H7 (cell line): ENCODE data around the gene PLCXD3. TPM values are rescaled to one million over a fixed set of nuclear protein-coding genes. Genes with fewer than 3 reads are reported as not detected.

Experiments
- DNase-seq: peaks from one replicate; pipeline ENCODE4 v3.0.0; 2012
- H3K27me3 ChIP-seq: 2 replicates; pipeline ENCODE4 v1.6.0; 2011; ENCODE audit warnings: mild to moderate bottlenecking, low read length; ENCODE audit not compliant: control insufficient read depth, insufficient read depth
- H3K36me3 ChIP-seq: replicated peaks from 2 replicates; pipeline ENCODE4 v1.5.1; 2011; ENCODE audit warnings: low read length; ENCODE audit not compliant: control insufficient read depth, insufficient read depth
- H3K4me3 ChIP-seq: 2 replicates; pipeline ENCODE4 v1.5.1; 2011; ENCODE audit warnings: low read depth, mild to moderate bottlenecking, control low read depth, low read length, moderate library complexity; ENCODE audit not compliant: insufficient read depth
- total RNA-seq: library from RNA; depleted of rRNA; stranded (reverse); fragments of >200 nt; shearing (Covaris generic); gene quantifications from 2 replicates; pipeline ENCODE4 v1.2.3, GENCODE V29; 2014; rRNA removed

PLCXD3 gene, protein sequence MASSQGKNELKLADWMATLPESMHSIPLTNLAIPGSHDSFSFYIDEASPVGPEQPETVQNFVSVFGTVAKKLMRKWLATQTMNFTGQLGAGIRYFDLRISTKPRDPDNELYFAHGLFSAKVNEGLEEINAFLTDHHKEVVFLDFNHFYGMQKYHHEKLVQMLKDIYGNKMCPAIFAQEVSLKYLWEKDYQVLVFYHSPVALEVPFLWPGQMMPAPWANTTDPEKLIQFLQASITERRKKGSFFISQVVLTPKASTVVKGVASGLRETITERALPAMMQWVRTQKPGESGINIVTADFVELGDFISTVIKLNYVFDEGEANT
- total RNA-seq = 0.18 and 0.38 TPM in 2 replicates

DNA sequence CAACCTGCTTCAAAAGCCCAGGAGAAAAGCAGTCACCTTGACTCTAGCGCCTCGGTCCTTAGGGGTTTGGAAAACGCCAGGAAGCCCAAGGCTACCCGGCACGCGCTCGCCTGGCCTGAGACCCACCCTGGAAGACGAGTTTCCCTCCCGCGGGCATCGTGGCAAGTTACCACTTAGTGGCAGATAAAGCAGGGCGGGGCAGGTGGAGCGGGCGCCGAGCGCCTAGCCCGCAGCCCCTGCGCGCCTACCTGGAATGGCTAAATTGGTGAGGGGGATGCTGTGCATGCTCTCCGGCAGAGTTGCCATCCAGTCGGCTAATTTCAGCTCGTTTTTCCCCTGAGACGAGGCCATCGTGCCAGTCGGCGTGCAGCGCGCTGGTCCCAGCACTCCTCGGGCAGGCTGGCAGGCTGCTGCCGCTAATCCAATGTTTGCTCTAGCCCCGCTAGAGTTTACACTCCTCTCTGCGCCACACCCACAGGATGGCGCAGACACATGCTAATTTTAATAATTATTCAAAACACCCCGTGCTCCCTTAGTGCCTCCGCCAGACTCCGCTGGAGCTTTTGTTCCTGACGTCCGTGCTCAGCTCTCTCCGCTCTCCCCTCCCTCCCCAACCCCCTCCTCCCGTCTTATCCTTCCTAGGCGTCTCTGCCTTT is at the start of gene PLCXD3:
Gene PLCXD3 (minus strand): TSS at position 426 of the 656 bp plus-strand sequence. CDS start 75 bp downstream, at position 351.
- peaks cover 29% of the 10 kb centered on the region for H3K27me3 ChIP-seq

DNA sequence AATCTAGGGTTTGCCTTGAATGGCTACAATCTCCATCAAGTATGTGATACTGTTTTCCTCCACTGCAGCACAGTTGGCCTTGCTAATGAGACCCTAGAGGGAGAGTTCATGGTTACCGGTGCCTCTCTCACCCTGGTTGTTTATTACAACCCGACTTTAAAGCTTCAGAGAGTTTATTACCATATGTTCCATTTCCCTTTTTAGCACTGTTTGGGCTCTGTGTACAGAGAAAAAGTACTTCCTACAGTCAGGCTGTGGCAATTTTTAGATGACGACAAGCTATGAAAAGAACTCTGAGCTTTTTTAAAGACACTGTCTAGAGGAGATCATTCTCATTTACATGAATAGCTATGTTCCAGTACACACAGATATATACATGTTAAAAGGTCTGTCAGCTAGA is 48.8 kb upstream of the PLCXD3 start:
- DNase-seq = no peak
- Histone ChIP-seq H3K27me3 (no peaks in the 10 kb centered on the region), H3K4me3 (no peak overlapping the region), H3K36me3 (no peaks in the 10 kb centered on the region)

More for the DNA sequence above, at the start of gene PLCXD3:
- Histone ChIP-seq H3K36me3 (no peaks in the 10 kb centered on the region), H3K4me3 (peak within 1 kb of the TSS; percentile 54)
- DNase-seq = peak; percentile 61

DNA sequence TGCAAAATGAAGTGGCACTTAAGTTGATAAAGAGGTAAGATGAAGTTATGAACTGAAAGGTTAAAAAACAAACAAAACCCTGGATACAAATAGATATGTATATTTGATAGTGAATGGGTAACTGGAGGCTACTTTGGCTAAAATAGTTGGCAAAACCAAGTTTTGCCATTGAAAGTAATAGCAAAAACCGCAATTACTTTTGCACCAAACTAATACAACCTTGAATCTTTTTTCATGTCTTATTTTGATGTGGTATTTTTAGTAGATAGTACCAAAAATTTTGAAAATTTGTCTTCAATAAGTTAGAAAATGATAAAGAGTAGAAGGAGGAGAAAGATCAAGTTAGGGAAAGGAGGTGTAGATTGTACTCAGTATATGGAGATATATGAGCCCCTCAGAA is 47.9 kb upstream of the PLCXD3 start:
- H3K36me3 ChIP-seq = no peaks in the 10 kb centered on the region
- no peak overlapping the region for H3K4me3 ChIP-seq
- H3K27me3 ChIP-seq = no peaks in the 10 kb centered on the region
- no peak for DNase-seq

DNA sequence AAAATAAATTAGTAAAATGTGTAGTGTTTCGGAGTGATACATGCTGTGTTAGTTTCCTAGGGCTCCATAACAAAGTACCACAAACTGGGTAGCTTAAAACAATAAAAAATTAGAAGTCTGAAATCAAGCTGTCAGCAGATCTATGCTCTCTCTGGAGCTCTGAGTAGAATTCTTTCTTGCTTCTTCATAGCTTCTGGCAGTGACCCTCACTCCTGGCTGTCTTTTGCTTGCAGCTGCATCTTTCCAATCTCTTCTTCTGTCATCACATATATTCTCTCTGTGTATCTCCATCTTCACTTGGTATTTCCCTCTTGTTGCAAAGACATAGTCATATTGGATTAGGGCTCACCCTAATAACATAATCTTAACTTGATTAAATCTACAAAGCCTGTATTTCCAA is 37.6 kb upstream of the PLCXD3 start:
- no peaks in the 10 kb centered on the region for H3K36me3 ChIP-seq

DNA sequence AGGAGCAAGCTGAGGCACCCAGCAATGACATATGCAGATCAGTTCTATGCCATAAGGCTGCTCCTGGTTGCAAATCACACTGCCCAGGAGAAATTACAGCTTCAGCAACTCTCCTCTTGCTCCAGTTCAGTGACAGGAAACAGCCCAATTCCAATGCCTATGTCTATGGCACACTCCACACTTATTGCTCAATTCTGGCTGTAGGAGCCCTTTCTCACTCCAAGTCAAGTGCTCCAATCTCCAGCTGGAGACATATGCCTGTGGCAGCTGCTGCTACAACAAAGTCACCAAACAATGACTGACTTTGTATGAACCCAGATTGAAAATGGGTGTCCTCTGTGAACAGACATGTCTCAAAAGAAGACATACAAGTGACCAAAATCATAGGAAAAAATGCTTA is 31.8 kb upstream of the PLCXD3 start:
- no peaks in the 10 kb centered on the region for H3K36me3 ChIP-seq
- no peak for DNase-seq

More for the DNA sequence above, 37.6 kb upstream of the PLCXD3 start:
- DNase-seq = no peak
- Histone ChIP-seq H3K4me3 (no peak overlapping the region), H3K27me3 (no peaks in the 10 kb centered on the region)

DNA sequence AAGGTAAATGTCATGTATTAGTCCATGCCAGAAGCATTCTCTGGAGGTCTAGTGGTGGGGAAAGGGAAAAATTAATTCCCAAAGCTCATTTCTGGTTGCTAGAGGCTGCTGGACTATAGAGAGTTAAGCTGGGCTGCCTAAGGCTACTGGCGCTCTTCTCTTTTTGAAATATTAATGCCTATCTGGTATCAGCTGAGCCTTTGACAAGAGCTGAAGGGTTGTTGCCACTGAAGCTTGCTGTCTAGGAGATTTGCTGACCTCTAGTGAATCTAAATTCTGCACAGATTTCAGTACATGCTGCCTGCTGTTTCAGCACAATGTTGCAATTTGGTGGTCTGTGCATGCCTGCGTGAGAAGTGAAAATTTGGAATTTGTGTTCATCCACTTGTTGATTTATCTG is 29.1 kb upstream of the PLCXD3 start:
- Histone ChIP-seq H3K4me3 (no peak overlapping the region), H3K27me3 (no peaks in the 10 kb centered on the region), H3K36me3 (no peaks in the 10 kb centered on the region)
- no peak for DNase-seq

More for the DNA sequence above, 31.8 kb upstream of the PLCXD3 start:
- H3K4me3 ChIP-seq = no peak overlapping the region
- no peaks in the 10 kb centered on the region for H3K27me3 ChIP-seq

DNA sequence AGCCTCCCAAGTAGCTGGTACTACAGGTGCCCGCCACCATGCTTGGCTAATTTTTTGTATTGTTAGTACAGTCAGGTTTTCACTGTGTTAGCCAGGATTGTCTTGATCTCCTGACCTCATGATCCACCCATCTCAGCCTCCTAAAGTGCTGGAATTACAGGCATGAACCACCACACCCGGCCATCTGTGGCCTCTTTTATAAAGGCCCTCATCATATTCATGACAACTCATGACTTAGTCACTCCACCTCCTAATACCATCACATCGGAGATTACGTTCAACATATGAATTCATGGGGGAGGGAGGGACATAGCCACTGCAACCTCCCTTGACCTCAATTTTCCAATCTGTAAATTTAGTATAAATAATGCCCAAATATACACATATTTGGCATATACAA is 27.2 kb upstream of the PLCXD3 start:
- no peak overlapping the region for H3K4me3 ChIP-seq
- DNase-seq = no peak
- no peaks in the 10 kb centered on the region for H3K36me3 ChIP-seq
- no peaks in the 10 kb centered on the region for H3K27me3 ChIP-seq

DNA sequence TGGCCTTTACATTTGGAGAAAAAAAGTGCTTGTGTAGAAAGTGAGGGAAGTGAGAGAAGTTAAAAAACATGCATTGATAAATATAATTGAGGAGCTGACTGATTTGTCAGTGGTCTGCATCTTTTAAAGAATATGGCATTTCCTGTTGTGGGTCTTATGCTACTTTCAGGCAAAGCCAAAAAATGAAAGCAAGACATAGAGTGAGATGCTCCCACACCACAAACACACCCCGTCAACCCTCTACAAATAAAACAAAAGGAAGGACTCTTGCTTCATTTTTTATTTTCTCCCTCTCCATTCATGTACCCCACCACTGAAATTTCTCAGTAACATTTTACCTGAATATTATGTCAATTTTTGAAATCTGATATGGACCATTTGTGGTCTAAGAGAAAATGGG is 22.1 kb upstream of the PLCXD3 start:
- DNase-seq = no peak
- Histone ChIP-seq H3K36me3 (no peaks in the 10 kb centered on the region), H3K27me3 (no peaks in the 10 kb centered on the region), H3K4me3 (no peak overlapping the region)

DNA sequence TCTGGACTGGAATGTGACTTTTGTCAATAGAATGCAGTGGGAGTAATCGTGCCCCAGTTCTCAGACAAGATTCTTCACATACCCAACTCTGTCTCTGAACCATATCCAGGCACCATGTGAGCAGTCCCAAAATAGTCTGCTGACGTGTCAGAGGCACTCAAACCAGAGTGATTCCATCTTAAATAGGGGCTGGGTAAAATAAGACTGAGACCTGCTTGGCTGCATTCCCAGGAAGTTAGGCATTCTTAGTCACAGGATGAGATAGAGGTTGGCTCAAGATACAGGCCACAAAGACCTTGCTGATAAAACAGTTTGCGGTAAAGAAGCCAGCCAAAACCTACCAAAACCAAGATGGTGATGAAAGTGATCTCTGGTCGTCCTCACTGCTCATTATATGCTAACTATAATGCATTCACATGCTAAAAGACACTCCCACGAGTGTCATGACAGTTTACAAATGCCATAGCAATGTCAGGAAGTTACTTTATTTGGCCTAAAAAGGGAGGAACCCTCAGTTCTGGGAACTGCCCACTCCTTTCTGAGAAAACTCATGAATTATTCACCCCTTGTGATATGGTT is 16.9 kb upstream of the PLCXD3 start:
- no peaks in the 10 kb centered on the region for H3K36me3 ChIP-seq
- no peaks in the 10 kb centered on the region for H3K27me3 ChIP-seq
- no peak for DNase-seq
- H3K4me3 ChIP-seq = no peak overlapping the region

DNA sequence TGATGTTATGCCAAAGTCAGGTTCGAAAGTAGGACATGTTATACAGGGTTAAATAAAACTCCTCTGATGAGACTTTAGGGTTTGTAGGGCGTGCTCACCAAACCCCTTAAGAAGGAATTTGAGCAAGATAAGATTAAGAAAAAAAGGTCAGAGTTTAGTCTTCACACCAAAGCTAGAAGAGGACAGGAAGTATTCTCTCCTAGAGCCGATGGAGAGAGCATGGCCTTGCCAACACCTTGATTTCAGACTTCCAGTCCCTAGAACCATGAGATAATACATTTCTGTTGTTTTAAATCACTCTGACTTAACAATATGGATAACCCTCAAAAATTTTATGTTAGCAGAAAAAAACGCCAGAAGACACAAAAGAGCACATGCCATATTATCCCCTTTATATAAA is 16.3 kb upstream of the PLCXD3 start:
- Histone ChIP-seq H3K36me3 (no peaks in the 10 kb centered on the region), H3K4me3 (no peak overlapping the region), H3K27me3 (no peaks in the 10 kb centered on the region)
- no peak for DNase-seq

DNA sequence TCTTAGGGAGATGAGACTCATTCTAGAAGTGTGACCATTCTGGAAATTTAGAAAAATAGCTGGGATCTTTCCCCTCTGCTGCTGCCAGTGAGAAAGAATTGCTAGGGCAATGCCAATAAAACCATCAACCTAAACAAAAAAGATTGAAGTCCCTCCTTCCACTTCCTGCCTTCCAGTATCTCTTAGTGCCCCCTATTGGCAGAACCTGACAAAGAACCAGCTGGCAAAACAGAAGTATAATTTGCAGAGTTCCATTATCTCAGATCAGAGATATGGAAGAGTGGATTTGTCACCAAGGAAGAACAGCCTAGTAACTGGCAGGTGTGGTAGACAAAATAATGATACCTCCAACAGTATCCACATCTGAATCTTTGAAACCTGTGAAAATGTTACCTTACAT is 13.8 kb upstream of the PLCXD3 start:
- Histone ChIP-seq H3K27me3 (no peaks in the 10 kb centered on the region), H3K36me3 (no peaks in the 10 kb centered on the region), H3K4me3 (no peak overlapping the region)
- DNase-seq = peak; percentile 28

DNA sequence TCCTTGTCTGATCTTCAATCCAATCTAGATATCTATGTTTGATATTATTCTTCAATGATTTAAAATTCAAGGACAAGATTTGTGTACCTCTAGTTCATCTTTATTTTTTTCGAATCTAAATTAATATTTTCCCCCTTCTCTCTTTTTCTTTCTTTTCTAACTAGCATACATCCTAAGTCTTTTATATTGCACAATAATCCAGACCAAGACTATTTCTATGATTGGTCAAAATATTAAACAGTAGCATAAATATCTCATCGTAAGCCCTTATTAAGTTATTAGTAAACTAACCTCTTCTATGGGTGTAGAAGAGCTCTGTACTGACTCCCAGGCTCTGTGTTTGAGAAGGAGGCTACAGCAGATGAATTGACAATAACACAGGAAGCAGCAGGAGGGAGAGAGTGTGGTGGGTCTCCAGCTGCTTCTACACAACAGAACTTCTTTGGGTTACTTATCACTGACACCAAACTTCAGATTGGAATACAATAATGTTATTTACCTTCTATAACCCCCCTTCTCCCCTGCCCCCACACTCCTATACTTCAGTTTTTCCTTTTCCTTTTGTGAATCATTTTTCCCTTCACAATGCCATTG is 11.9 kb upstream of the PLCXD3 start:
- H3K36me3 ChIP-seq = no peaks in the 10 kb centered on the region
- peak; percentile 4 for DNase-seq
- H3K27me3 ChIP-seq = no peaks in the 10 kb centered on the region
- no peak overlapping the region for H3K4me3 ChIP-seq

DNA sequence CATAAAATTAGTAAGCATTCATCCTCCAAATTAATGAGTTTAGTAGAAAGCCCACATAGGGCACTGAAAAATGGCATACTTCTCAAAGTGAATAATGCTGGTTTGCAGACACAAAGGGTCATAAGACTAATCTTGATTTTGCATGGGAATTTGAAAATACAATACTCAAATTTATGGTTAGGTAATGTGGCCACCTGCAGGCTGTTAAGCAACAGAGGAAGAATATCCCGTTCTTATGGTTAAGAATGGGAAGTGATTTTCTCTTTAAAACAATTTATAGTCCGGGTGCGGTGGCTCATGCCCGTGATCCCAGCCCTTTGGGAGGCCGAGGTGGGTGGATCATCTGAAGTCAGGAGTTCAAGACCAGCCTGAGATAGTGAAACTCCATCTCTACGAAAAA is 9.4 kb upstream of the PLCXD3 start:
- no peaks in the 10 kb centered on the region for H3K36me3 ChIP-seq

DNA sequence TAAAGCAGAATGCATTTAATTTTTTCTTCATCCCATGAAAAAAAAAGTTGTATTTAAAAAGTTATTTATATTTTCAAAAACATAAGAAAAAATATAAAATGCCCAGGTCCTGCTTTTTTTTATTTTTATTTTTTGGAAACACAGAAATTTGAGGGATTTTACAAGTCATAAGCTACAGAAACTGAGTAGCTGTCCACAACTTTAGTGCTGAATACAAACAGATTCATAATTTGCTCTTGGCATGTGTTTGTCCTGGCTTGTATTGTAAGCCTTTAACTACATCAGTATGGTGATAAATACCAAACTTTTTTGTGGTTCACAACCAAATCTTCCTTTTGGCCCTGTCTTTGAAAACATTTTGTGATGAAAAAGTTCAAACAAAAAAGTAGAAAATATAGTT is 7.5 kb upstream of the PLCXD3 start:
- DNase-seq = no peak
- Histone ChIP-seq H3K4me3 (no peak overlapping the region), H3K36me3 (no peaks in the 10 kb centered on the region), H3K27me3 (no peaks in the 10 kb centered on the region)

More for the DNA sequence above, 9.4 kb upstream of the PLCXD3 start:
- no peak for DNase-seq
- Histone ChIP-seq H3K27me3 (no peaks in the 10 kb centered on the region), H3K4me3 (no peak overlapping the region)

DNA sequence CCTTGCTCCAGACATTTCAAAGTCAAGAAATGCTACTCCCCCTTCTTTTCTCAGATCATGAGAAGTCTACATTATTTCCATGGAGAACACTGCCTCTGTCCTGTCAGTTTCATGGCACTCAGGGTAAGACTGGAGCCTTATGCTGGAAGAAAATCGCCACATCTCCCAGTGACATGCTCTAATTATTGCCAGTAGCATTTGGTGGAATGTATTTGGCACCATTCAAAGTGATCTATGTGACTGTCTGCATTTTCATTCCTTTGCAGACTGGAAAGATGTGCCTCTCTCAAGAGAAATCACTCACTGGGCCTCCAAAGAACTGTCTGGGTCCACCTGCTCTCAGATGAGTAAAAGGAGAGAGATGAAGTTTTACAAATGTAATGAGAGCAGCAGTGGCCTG is 840 bp upstream of the PLCXD3 start:
- DNase-seq = no peak
- H3K36me3 ChIP-seq = no peaks in the 10 kb centered on the region
- peaks cover 29% of the 10 kb centered on the region for H3K27me3 ChIP-seq
- no peak overlapping the region for H3K4me3 ChIP-seq
